Left lung (tissue), 10 donors: ENCODE measurements around the gene RUBCNL. TPM values are rescaled to one million over a fixed set of nuclear protein-coding genes. Genes with fewer than 3 reads are reported as not detected.

Source experiments
- ATAC-seq: fragments of 200-7000 bp; cut with Tn5 transposase; one replicate; pipeline ENCODE4 v1.9.1; 2020; ENCODE audit warnings: moderate library complexity
- DNase-seq, 4 donors: peaks; one replicate each; pipeline ENCODE4 v3.0.0-alpha.2; 2013 to 2020
- H3K27ac ChIP-seq, 2 donors: fragments of 200-600 bp; sonication (generic) in 1 of 2; one replicate each; pipeline versions ENCODE4 v1.5.0 to v1.8.0; 2020 to 2021
- H3K27me3 ChIP-seq, 2 donors: fragments of 200-600 bp; sonication (generic) in 1 of 2; one replicate each; pipeline versions ENCODE4 v1.5.0 to v1.8.0; 2020 to 2021
- H3K36me3 ChIP-seq, 2 donors: fragments of 200-600 bp; sonication (generic) in 1 of 2; one replicate each; pipeline versions ENCODE4 v1.5.0 to v1.8.0; 2020 to 2021
- H3K4me1 ChIP-seq, 2 donors: fragments of 200-600 bp; one replicate each; pipeline ENCODE4 v1.8.0; 2021
- H3K4me3 ChIP-seq, 2 donors: fragments of 200-600 bp; sonication (generic) in 1 of 2; one replicate each; pipeline versions ENCODE4 v1.5.0 to v1.8.0; 2020 to 2021; ENCODE audit warnings: mild to moderate bottlenecking in 1 of 2
- H3K9me3 ChIP-seq, 2 donors: fragments of 200-600 bp; sonication (generic) in 1 of 2; one replicate each; pipeline versions ENCODE4 v1.5.0 to v1.8.0; 2020 to 2021
- intact Hi-C, 2 donors: fragments of 100-400 bp; cut with DNase I; formaldehyde crosslinking; loops; one replicate each; pipeline versions ENCODE4 v1.11.2 to v1.14.2; 2022
- polyA plus RNA-seq, 6 donors: library from polyadenylated mRNA; unstranded; fragments of 120-200 nt; gene quantifications; one replicate each; pipeline ENCODE4 v1.2.1, GENCODE V29; 2013; ENCODE audit not compliant: insufficient read length in 6 of 6
- total RNA-seq, 2 donors: library from RNA; stranded (reverse); fragmentation: NEBNext Ultra II Directional; extraction: Animal tissue kit (Norgen Biotek cat#: 25700); gene quantifications; one replicate each; pipeline ENCODE4 v1.2.1, GENCODE V29; 2021
- TF ChIP-seq, protein P1 (sequence below), 2 donors: fragments of 200-600 bp; sonication (generic) in 1 of 2; IDR thresholded peaks; one replicate each; pipeline versions ENCODE4 v1.5.0 to v1.8.0; 2021; ENCODE audit warnings: antibody characterized with exemption in 2 of 2
- donor health status: DM: no; HTN: yes; CAD: no.
- donor health status: DM: no; HTN: no; CAD: no.

Gene RUBCNL
- total and polyA plus RNA-seq, 8 donors, result 1.8 to 6.6 (median 2.4) TPM

DNA sequence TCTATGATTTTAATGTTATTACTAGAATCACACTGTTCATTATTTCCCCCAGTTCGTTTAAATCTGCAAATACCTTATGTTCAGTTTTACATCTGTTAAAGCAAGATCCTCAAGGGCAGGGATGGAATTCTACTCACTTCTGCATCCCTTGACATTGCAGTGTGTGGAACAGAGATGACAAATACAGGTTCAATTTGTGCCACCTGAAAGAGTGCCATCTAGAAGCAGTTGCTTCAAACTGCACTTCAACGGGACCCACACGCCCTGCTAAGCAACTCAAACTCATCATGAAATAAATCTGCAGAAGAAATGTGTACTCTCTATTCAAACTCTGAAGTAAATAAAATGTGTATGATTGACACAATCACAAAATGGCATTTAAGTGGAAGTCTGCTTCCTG lies 44.5 kb downstream of the RUBCNL start:
- DNase-seq, result no peak
- TF ChIP-seq, protein P1, sequence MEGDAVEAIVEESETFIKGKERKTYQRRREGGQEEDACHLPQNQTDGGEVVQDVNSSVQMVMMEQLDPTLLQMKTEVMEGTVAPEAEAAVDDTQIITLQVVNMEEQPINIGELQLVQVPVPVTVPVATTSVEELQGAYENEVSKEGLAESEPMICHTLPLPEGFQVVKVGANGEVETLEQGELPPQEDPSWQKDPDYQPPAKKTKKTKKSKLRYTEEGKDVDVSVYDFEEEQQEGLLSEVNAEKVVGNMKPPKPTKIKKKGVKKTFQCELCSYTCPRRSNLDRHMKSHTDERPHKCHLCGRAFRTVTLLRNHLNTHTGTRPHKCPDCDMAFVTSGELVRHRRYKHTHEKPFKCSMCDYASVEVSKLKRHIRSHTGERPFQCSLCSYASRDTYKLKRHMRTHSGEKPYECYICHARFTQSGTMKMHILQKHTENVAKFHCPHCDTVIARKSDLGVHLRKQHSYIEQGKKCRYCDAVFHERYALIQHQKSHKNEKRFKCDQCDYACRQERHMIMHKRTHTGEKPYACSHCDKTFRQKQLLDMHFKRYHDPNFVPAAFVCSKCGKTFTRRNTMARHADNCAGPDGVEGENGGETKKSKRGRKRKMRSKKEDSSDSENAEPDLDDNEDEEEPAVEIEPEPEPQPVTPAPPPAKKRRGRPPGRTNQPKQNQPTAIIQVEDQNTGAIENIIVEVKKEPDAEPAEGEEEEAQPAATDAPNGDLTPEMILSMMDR (IDR thresholded peaks at IDR 0.05), result no peak
- no peaks in the 10 kb centered on the region for H3K27me3 ChIP-seq
- peak overlapping the region in 1 of 2 donors; percentile 86 for H3K27ac ChIP-seq
- H3K4me1 ChIP-seq, result peaks cover 0 to 47% of the 10 kb centered on the region in 2 donors
- H3K4me3 ChIP-seq, result no peak overlapping the region
- H3K9me3 ChIP-seq, result no peaks in the 10 kb centered on the region
- ATAC-seq, result no peak
- H3K36me3 ChIP-seq, result peaks cover 0 to 21% of the 10 kb centered on the region in 2 donors
- intact Hi-C loops, result no loop called here

GRCh38 chr13:46341112-46341711 lies 45.8 kb downstream of the RUBCNL start:
- Histone ChIP-seq H3K9me3 (no peaks in the 10 kb centered on the region), H3K4me1 (peaks cover 0 to 47% of the 10 kb centered on the region in 2 donors), H3K4me3 (no peak overlapping the region), H3K27me3 (no peaks in the 10 kb centered on the region), H3K27ac (peak overlapping the region; percentile 20 to 86), H3K36me3 (peaks cover 0 to 21% of the 10 kb centered on the region in 2 donors)
- no peak for DNase-seq
- intact Hi-C loops, result no loop called here
- ATAC-seq, result peak; percentile 64
- TF ChIP-seq, protein P1 (IDR thresholded peaks at IDR 0.05), result no peak

DNA sequence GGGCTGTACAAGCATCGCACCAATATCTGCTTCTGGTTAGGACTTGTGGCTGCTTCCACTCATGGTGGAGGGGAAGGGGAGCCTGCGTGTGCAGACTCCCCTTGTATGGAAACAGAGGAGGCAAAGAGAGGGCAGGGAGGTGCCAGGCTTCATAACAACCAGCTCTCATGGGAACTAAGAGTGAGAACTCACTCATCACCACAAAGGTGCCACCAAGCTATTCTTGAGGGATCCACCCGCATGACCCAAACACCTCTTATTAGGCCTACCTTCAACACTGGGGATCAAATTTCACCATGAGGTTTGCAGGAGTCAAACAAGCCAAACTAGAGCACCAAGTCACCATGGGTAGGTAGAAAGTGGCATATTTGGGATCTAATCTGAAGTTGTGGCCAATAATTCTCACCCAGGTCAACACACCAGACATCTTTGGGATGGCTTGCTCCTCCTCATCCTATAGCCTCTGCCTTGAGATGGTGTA lies 46.4 kb downstream of the RUBCNL start:
- ATAC-seq (no peak), DNase-seq (no peak)
- no peaks in the 10 kb centered on the region for H3K9me3 ChIP-seq
- H3K4me1 ChIP-seq, result peaks cover 0 to 47% of the 10 kb centered on the region in 2 donors
- TF ChIP-seq, protein P1 (IDR thresholded peaks at IDR 0.05), result no peak
- H3K27me3 ChIP-seq, result no peaks in the 10 kb centered on the region
- H3K36me3 ChIP-seq, result peaks cover 0 to 21% of the 10 kb centered on the region in 2 donors
- intact Hi-C loops, result no loop called here
- H3K4me3 ChIP-seq, result no peak overlapping the region
- H3K27ac ChIP-seq, result peak overlapping the region; percentile 20 to 86

GRCh38 chr13:46340011-46340410 lies 47.0 kb downstream of the RUBCNL start:
- intact Hi-C loops, result no loop called here
- DNase-seq (no peak), ATAC-seq (no peak)
- TF ChIP-seq, protein P1 (IDR thresholded peaks at IDR 0.05), result no peak
- no peaks in the 10 kb centered on the region for H3K9me3 ChIP-seq
- peak overlapping the region in 1 of 2 donors; percentile 86 for H3K27ac ChIP-seq
- no peak overlapping the region for H3K4me3 ChIP-seq
- H3K27me3 ChIP-seq, result no peaks in the 10 kb centered on the region
- H3K4me1 ChIP-seq, result peaks cover 0 to 47% of the 10 kb centered on the region in 2 donors
- H3K36me3 ChIP-seq, result peaks cover 0 to 21% of the 10 kb centered on the region in 2 donors

DNA sequence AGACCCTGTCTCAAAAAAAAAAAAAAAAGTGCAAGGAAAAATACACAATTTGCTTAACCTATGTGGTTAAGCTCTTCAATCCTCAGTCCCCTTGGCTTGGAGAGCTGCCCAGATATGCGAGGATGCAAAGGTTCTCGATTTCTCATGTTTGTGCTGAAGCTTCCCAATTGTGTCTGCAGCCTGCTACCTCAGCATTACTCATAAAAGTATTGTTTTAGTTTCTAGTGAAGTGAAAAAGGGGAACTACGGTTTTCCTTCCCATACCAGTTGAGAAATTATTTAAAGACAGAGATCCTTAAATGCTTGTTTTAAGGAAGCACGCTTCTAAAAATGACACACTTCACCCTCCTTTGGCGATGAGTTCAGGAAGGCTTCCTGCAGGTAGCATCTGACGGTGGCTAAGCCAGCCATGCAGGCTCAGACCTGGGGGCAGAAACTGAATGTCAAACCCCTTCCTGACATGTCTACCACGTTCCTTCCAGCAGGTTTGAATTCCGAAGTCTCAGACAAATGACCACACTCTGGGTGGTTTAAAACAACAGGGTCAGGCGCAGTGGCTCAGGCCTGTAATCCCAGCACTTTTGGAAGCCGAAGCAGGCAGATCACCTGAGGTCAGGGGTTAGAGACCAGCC lies 47.9 kb downstream of the RUBCNL start:
- Histone ChIP-seq H3K4me3 (no peak overlapping the region), H3K36me3 (peaks cover 0 to 20% of the 10 kb centered on the region in 2 donors), H3K27me3 (no peaks in the 10 kb centered on the region), H3K27ac (peak overlapping the region in 1 of 2 donors; percentile 86), H3K4me1 (peaks cover 0 to 51% of the 10 kb centered on the region in 2 donors), H3K9me3 (no peaks in the 10 kb centered on the region)
- TF ChIP-seq, protein P1 (IDR thresholded peaks at IDR 0.05), result no peak
- DNase-seq (peak in 1 of 4 donors; percentile 66), ATAC-seq (peak; percentile 31)
- intact Hi-C loops, result no loop called here
